Measurements from ENCODE around the gene RFFL.

RFFL gene

DNA sequence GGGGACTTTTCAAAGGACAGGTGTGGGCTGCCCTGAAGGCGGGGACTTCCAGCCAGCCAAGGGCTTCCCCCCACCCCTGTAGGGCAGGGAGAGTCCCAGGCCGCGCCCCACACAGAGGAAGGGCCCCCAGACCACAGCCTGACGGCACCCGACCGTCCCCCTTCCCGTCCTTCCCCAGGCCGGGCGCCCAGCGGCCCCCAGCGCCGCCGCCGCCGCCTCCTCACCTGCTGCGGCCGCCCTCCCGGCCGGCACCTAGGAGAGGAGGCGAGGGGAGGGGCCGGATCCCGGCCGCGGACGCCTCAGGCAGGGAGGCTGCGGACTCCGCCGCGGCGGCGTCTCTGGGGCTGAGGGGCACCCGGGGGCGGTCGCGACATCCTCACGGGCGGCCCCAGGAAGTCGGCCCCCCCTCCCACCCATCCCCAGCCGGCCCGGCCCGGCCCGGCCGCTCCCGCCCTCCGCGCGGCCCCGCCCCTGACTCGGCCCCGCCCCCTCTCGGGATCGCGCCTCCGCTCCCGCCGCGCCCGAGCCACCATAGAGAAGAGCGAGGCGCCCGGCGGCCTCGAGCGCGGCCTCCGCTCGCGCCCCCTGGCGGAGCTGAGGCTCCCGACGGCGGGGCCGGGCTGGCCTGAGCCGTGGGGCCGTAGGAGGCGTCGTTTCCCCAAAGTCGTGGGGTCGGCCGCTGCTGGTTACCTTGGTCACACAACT lies 25.5 kb upstream of the RFFL start:
- in situ Hi-C loops (cut with HindIII; ENCODE audit: low pct_unique_long_range_greater_than_20kb, low sequenced_read_pairs) = no loop called here
- peak; percentile 87 to 92 for DNase-seq (ENCODE audit: low read depth in 1 of 2, low spot score in 1 of 2)
- TF ChIP-seq JUND (IDR thresholded peaks at IDR 0.05; ENCODE audit: low read depth) = no peak

DNA sequence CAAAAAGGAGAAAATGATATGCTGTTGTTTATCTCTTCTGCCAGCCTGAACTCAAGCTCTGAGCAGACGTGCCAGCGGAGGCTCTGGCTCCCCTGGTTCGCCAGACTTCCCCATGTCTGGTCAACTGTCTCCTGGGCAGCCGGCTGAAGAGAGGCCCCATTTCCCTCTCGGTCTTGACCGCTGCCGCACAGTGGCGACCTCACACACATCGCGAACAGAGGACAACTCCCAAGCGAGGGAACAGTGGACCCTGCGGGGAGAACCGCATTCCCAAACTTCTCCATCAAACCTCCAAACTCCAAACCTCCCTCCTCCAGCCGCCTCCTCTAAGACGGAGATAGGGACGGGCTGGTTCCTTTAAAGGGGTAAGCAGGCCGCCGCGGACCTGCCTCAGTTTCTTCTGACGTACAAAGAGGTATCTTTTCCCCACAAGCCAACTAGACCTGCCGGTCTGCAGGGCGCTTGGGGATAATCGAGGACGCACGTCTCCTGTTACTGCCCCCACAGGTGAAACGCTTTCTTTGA lies 24.9 kb upstream of the RFFL start:
- in situ Hi-C loops (cut with HindIII; ENCODE audit: low pct_unique_long_range_greater_than_20kb, low sequenced_read_pairs) = no loop called here
- TF ChIP-seq JUND (IDR thresholded peaks at IDR 0.05; ENCODE audit: low read depth) = no peak
- peak; percentile 20 to 59 for DNase-seq (ENCODE audit: low read depth in 1 of 2, low spot score in 1 of 2)

DNA sequence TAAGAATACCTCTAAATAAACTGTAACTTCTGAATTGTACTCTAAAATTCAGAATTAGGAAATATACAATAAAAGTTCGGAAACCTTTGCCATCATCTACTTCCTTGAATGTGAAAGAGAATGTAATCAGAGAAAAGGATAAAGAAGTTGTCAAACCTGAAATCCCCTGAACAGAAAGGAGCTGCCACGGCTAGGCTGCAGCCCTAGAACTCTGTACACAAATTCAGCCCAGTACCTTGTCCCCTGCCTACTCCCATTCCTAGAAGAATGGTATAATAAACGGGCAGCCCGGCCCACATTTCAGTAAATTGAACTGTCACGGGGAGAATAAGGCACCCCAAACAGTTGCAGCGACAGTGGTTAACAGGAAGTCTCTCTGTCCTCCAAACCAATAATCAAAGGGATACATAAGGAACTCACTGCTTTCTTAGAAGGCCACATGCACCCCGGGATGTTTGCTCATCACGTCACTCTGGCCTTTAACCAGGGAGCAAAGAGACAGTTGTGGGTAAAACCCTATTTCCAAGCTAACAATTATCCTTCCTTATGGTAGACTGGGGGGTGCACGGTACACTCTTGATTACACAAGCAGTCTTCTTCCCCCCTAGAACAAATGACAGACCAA lies 24.3 kb upstream of the RFFL start:
- peak in 1 of 2 experiments; percentile 70 for DNase-seq (ENCODE audit: low read depth in 1 of 2, low spot score in 1 of 2)
- in situ Hi-C loops (cut with HindIII; ENCODE audit: low pct_unique_long_range_greater_than_20kb, low sequenced_read_pairs) = no loop called here
- TF ChIP-seq JUND (IDR thresholded peaks at IDR 0.05; ENCODE audit: low read depth) = no peak

DNA sequence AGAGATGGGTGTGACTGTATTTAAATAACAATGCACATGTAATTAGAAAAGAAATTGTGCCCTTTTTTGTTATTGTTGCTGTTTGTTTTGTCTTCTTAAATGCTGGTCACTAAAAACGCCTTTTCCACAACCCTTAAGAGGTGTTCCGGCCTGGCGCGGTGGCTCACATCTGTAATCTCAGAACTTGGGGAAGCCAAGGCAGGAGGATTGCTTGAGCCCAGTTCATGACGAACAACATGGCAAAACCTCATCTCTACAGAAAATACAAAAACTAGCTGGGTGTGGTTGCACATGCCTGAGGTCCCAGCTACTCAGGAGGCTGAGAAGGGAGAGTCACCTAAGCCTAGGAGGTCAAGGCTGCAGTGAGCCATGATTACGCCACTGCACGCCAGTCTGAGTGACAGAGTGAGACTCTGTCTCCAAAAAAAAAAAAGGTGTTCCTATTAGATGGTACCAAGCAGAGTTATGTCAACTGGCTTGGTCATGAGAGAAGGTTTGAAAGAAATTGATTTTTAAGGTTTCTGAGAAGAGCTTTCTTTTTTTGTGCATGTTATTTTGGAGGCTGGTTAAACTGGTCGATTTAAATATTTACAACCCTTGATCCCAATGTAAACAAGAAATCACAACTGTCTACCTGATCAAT lies 23.5 kb upstream of the RFFL start:
- in situ Hi-C loops (cut with HindIII; ENCODE audit: low pct_unique_long_range_greater_than_20kb, low sequenced_read_pairs) = no loop called here
- no peak for TF ChIP-seq JUND (IDR thresholded peaks at IDR 0.05; ENCODE audit: low read depth)
- DNase-seq (ENCODE audit: low read depth in 1 of 2, low spot score in 1 of 2) = peak in 1 of 2 experiments; percentile 8

DNA sequence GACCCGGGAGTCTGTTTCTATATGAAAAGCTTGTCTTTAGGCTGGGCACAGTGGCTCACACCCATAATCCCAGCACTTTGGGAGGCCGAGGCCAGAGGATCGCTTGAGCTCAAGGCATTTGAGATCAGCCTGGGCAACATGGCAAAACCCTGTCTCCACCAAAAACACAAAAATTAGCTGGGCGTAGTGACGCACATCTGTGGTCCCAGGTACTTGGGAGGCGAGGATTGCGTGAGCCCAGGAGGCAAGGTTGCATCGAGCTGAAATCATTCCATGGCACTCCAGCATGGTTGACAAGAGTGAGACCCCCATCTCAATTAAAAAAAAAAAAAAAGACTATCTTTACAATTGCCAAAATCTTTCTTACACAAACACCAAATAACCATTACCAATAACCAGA lies 22.7 kb upstream of the RFFL start:
- no peak for DNase-seq (ENCODE audit: low read depth in 1 of 2, low spot score in 1 of 2)
- TF ChIP-seq JUND (IDR thresholded peaks at IDR 0.05; ENCODE audit: low read depth) = no peak
- in situ Hi-C loops (cut with HindIII; ENCODE audit: low pct_unique_long_range_greater_than_20kb, low sequenced_read_pairs) = no loop called here

DNA sequence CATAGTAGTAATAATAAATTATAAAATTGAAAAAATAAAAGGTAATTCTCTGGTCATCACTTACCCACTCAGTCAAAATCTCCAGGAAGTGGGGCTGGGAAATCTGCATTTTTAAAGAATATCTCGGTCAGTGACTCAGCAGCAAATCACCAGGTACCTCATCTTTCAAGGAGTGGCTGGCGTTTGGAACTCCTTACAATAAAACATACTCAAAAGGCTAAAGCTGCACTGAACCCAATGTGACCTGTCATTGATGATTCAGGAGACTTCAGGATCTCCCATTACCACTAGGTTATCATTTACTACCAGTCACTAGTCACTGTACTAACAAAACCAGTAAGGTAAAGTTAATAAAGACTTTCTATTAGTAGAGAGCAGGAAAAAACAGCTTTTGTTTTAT lies 21.5 kb upstream of the RFFL start:
- no peak for DNase-seq (ENCODE audit: low read depth in 1 of 2, low spot score in 1 of 2)
- in situ Hi-C loops (cut with HindIII; ENCODE audit: low pct_unique_long_range_greater_than_20kb, low sequenced_read_pairs) = no loop called here
- no peak for TF ChIP-seq JUND (IDR thresholded peaks at IDR 0.05; ENCODE audit: low read depth)

DNA sequence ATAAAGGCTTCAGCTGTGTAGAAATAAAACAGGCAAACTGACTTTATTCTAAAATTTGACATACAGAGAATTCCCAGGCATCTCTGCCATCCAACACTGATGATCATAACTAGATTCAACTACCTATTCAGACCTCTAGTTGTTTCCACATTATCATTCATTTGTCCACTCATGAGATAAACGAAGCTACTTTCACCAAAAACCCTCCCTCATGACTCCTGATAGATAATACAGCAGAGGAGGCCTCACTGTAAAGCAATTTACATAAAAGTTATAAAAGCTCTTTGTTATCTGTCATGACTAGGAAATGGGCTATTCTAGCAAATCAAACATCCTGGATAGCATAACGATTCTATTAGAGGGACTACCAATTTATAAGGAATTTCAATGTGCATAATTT lies 19.6 kb upstream of the RFFL start:
- in situ Hi-C loops (cut with HindIII; ENCODE audit: low pct_unique_long_range_greater_than_20kb, low sequenced_read_pairs) = no loop called here
- TF ChIP-seq JUND (IDR thresholded peaks at IDR 0.05; ENCODE audit: low read depth) = no peak
- no peak for DNase-seq (ENCODE audit: low read depth in 1 of 2, low spot score in 1 of 2)

DNA sequence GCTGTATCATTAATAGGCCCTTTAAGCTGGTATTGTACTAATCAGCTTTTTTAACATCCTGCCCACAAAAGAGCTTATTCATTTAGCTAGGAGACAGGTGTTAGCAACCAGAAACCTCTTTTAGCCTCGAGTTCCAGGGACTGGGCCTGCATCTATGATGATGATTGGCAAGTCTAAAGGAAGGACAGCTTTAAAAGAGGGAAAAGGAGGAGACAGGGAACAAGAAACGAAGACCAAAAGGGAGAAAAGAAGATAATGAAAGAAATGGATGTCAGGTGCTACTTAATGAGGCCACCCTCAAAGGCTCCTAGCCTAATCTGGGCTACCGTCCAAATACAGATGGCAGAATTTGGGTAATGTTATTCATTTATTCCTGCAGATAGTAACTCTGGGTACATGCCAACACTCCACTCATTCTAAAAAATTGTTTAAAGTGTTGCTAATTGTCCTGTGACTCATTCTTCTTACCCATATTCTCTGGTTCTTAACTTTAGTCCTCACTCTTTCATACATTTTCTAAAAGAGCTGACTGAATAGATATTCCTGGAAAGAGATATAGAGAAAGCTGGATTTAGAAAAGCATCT lies 18.7 kb upstream of the RFFL start:
- in situ Hi-C loops (cut with HindIII; ENCODE audit: low pct_unique_long_range_greater_than_20kb, low sequenced_read_pairs) = no loop called here
- TF ChIP-seq JUND (IDR thresholded peaks at IDR 0.05; ENCODE audit: low read depth) = no peak
- DNase-seq (ENCODE audit: low read depth in 1 of 2, low spot score in 1 of 2) = no peak

DNA sequence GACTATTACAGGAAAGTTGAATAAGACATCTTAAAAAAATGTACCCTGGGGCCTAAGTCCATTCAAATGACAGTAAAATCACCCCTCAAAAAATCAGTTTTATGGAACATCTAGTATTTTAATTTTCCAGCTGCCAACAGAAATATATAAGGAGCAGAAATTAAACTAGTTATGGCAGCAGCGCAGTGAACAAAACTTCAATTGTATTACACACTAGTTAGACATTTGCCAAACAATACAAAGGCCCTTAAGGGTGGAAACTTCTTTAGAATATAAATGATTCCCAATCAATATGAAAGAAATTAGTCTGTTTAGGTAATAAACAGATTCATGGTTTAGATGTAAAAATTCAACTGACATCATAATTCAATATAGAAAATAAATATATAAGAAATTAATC lies 18.1 kb upstream of the RFFL start:
- TF ChIP-seq JUND (IDR thresholded peaks at IDR 0.05; ENCODE audit: low read depth) = no peak
- DNase-seq (ENCODE audit: low read depth in 1 of 2, low spot score in 1 of 2) = no peak
- in situ Hi-C loops (cut with HindIII; ENCODE audit: low pct_unique_long_range_greater_than_20kb, low sequenced_read_pairs) = no loop called here

DNA sequence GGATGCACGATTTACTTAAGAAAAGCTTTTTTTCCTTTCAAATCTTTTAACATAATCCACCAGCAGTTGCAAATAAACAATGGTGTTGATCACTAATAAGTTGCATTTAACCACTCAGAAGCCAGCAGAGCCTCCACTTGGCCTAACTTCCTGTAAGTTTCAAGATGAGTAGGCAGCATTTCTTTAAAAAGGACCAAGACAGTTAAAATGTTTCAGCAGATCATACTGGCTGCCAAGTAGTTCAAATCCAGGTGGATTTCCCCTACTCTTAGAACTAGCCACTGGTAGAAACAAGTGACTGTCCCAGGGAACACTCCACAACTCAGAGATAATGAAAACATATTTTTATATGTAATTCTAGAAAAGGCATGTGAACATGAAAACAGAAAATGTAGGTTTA lies 17.0 kb upstream of the RFFL start:
- in situ Hi-C loops (cut with HindIII; ENCODE audit: low pct_unique_long_range_greater_than_20kb, low sequenced_read_pairs) = no loop called here
- TF ChIP-seq JUND (IDR thresholded peaks at IDR 0.05; ENCODE audit: low read depth) = no peak

DNA sequence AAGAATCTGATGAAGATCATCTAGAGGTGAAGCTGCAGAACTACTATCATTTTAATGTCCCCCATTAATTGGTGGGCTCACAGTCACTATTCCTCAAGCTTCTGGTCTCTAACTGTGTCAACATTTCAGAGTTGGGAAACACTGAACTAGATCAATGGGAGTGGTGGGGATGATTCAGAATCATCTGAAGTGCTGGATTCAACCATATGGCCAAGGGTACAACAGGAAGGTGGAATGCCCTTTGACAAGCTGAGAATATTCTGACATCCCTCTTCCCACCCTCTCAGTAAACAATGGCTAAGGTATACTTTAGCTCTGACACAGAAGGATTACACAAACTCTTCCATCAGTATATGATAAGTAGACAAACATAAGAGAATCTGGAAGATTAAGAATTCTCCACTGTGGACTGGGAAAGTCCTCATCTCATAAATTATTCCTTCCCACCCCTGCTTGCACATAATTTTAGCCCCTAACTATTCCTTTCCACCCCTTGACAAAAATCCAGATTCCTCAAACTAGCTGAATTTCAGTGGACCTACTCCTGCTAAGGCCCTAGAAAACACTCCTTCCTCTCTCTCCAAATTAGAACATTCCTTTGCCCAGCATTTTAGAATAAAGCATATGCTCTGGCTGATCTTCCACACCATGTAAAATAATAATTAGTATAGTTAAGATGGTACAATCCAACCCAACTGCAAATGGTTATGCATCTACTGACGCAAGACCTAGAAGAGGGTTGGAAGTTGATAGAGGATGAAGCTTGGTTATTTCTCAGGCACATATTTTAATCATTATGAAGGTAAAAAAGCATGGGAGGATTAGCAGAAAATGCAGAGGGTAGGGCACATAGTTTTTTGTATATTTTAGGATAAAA lies 16.3 kb upstream of the RFFL start:
- no peak for TF ChIP-seq JUND (IDR thresholded peaks at IDR 0.05; ENCODE audit: low read depth)

More for the DNA sequence above, 17.0 kb upstream of the RFFL start:
- DNase-seq (ENCODE audit: low read depth in 1 of 2, low spot score in 1 of 2) = no peak

DNA sequence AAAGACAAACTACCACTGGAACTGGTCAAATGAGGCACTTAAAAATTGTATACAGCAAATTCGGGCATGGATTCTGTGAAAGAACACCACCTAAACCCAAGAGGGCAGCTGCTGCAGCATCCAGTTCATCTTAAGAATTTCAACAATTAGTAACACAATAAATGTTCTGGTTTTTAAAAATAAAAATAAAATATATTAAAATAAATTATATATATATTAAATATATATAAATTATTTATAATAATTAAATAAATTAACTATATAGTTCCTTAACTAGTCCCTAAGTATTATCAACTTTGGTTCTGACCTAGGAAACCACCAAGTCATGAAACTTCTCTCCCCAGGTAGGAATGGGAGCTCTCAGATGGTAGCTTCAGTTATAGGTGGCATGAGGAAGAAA lies 13.4 kb upstream of the RFFL start:
- in situ Hi-C loops (cut with HindIII; ENCODE audit: low pct_unique_long_range_greater_than_20kb, low sequenced_read_pairs) = no loop called here
- no peak for DNase-seq (ENCODE audit: low read depth in 1 of 2, low spot score in 1 of 2)
- no peak for TF ChIP-seq JUND (IDR thresholded peaks at IDR 0.05; ENCODE audit: low read depth)

More for the DNA sequence above, 16.3 kb upstream of the RFFL start:
- DNase-seq (ENCODE audit: low read depth in 1 of 2, low spot score in 1 of 2) = no peak
- in situ Hi-C loops (cut with HindIII; ENCODE audit: low pct_unique_long_range_greater_than_20kb, low sequenced_read_pairs) = no loop called here

Data from T47D (cell line).